ENCODE data around the gene UBA1.

UBA1 gene

GRCh38 chrX:47214435-47215077 lies 20.9 kb downstream of the UBA1 start:
- no peak for DNase-seq

DNA sequence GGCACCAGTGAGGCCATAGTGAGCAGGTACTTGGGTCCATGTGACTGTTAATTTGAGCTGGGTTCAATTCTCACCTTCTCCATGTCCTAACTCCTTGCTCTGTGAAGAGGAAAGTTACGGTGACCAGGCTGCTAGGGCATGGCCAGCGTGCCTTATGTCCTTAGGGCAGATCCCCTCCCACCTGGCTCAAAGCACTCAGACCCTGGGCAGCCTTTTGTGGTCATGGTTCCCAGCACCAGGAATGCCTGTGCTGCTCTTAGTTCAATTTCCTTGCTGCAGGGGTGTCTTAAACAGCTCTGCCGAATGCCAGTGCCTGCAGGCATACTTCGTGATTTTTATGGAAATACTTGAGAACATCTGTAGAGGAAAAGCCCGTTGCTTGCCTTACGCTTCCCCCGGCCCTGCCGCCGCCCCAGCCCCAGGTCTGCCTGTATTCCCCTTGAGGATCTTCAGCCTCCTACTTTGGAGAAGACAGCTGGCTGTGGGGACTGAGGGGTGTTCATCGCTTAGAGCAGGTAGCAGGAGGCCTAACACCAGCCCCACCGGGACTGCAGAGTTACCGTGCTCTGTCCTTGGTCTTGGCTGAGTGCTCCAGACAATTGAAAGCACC lies 21.8 kb downstream of the UBA1 start:
- no peak for DNase-seq

GRCh38 chrX:47216393-47216925 lies 22.8 kb downstream of the UBA1 start:
- DNase-seq, result no peak

DNA sequence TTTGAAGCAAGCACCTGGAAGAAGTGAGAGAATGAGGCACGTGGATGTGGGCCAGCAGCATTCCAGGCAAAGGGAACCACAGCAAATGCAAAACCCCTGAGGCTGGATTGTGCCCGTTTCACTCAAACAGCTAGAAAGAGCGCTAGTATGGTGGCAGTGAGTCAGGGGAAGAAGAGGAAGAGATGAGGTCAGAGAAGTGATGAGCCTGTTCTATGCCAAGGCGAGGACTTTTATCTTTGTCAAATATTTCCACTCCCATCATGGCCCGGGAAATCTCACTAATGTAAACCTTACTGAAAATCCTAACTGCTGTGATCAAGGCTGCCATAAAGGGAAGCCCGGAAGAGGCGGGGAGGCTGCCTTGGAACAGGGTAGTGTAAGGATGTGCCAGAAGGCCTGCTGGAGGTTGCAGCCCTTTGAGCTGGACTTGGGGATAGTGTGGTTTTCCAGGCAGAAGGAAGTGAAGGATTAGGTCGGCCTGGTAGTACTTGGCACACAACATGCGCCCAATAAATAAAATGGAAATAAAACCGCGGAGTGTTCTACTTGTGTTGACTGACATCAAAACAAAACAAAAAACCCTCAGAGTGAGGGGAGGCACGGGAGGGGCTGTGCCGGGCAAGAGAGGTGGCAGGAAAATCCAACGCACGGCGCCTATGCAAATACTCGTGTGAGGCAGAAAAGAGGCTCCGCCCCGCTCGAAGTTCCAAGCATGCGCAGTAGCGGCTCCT lies 23.7 kb downstream of the UBA1 start:
- peak; percentile 27 to 62 (median 47) for DNase-seq

DNA sequence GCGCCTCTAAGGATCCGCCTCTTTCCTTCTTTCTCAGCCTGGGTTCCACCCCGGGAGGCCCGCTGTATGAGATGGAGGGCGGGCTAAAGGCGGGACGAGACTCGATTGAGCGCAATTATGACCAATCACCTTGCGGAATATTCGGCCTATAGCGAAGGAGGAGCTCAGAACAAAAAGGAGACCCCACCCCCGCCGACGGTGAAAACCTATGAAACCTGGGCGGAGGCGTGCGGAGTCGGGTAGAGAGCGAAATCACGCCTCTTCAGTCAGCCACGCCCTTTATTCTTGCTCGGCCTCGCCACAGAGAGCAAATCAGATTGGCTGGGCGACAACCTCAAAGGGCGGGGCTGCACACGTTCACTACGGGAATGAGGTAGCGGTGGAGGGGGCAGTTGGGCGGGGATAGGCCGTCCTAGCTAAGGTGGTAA lies 24.2 kb downstream of the UBA1 start:
- DNase-seq, result peak; percentile 96 to 98 (median 96)

DNA sequence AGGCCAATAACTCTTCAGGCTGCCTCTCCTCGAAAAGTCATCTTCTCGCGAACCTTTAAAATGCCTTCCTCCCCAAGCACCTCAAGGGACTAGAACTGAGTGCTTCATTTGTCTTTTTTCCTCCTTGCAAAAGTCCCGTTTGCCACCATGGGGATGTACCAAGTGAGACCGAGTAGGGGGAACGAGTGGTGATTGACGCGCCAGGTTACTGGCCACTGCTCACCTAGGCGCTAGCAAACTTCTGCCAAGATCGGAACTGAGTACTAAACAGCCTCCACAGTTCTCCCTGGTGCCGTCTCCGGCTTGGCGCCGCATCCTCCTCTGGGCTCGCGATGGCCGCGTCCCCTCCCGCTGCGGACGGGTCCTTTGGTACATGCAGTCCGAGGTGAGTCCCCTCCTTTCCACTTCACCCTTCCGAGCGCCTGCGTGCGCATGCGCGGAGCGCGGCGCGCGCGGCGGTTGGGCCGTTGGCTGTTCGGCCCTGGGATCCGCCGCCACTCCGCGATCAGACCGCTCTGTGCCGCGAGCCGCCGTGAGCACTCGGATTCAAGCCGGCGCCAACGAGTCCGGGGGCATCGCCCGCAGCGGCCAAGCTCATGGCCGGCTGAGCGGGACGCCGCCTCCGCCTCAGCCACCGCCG lies 24.8 kb downstream of the UBA1 start, which contains the start of gene CDK16:
CDK16 (plus strand) TSS at position 402 of the 640 bp plus-strand sequence. CDS start 4,877 bp downstream, outside the sequence.
- DNase-seq, result peak; percentile 74 to 89 (median 84)

DNA sequence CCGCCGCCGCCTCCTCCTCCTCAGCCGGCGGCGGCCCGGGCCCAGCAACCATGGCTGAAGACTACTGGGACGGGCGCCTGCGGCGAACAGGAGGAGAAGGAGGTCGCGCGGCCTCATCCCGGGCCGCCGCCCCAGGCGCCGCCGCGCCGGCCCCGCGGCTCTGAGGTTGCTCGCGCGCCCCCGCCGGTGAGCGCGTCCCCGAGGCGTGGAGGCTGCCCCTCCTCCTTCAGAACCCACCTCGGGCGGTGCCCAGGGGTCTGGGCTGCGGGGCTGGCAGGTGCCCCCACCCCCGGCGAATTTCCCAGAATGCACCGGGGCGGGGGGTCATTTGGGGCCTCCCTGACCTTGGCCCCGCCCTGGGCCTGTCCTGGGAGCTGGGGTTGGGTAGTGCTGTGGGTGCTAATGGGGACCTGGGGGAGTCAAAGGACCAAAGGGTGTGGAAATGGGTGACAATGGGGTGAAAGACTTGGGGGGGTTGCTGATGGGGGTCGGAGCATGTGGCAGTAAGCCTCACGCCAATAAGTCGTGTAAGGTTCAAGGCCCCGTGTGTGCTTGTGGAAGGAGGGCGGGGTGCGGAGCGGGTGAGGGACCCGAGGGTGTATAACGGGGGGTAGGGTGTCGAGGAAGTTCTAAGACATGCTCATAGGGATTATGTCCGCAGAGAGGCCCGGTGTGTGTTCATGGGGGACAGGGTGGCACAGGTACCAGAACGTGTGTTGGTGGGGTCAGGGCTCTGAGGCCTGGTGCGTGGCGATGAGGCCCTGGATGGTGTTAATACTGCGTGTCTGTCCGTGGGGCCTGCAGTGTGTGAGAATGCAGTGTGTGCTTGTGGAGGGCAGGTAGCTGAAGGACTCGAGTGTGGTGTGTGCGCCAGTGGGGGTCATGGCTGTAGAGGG lies 25.5 kb downstream of the UBA1 start:
- peak; percentile 54 to 75 (median 64) for DNase-seq

DNA sequence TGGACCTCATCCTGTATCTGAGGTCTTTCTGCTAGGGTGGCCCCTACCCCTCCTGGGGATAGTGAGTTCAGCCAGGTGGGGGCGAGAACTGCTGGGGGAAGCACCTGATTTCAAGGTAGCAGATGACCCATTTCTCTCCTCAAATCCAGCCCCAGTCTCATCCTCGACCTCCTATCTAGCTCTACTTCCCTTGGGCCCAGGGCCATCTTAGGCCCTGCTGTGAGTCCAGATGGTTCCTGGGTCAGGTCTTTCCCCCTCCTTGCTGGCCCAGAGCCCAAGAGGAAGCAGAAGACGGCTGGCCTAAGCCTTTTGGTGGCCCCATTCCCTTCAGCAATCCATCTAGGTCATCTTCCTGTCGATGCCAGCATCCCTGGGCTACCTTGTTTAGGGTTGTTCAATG lies 28.1 kb downstream of the UBA1 start:
- peak in 1 of 4 experiments; percentile 13 for DNase-seq

GRCh38 chrX:47222751-47223350 lies 29.2 kb downstream of the UBA1 start:
- DNase-seq, result no peak

DNA sequence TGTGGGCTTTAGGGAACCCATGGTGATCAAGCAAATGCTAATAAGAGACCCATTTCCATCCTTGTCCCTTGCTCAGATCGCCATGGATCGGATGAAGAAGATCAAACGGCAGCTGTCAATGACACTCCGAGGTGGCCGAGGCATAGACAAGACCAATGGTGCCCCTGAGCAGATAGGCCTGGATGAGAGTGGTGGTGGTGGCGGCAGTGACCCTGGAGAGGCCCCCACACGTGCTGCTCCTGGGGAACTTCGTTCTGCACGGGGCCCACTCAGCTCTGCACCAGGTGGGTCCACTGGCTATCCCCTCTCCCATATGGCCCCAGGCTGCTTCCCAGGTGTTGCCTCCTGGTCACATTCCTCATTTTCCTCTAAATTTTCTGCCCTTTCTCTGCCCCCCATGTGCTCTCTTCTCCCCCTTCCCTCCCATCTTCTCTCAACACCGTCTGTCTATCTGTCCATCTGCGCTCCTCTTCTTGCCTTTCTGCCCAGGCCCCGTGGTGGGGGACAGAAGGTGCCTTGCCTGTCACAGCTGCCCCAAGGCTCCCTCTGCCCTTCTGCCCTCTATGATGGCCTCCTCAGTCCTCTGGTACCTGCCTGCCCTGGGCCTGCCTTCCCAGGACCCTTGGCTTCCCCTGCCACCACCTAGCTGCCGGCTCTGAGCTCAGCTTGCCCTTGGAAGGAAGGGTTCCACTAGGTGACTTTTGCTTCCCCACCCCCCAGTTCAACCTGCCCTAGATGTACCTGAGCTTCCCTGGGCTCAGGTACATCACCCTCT lies 30.0 kb downstream of the UBA1 start:
- DNase-seq, result no peak

GRCh38 chrX:47224266-47224895 lies 30.8 kb downstream of the UBA1 start:
- no peak for DNase-seq

DNA sequence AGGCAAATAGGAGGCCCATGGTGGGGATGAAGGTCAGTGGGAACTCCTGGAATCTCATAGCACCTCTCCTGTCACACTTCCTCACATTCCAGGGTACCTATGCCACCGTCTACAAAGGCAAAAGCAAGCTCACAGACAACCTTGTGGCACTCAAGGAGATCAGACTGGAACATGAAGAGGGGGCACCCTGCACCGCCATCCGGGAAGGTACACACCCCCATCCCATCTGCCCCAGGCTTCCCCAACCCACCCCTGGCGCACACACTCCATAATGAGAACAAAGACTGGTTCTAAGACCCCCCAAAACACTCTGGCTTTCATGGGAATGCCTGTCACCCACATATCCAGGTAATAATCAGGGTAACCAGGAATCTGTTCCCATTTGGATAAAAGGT lies 31.3 kb downstream of the UBA1 start:
- no peak for DNase-seq

GRCh38 chrX:47226071-47226470 lies 32.4 kb downstream of the UBA1 start:
- DNase-seq, result no peak

GRCh38 chrX:47226531-47227333 lies 33.1 kb downstream of the UBA1 start:
- DNase-seq, result no peak

DNA sequence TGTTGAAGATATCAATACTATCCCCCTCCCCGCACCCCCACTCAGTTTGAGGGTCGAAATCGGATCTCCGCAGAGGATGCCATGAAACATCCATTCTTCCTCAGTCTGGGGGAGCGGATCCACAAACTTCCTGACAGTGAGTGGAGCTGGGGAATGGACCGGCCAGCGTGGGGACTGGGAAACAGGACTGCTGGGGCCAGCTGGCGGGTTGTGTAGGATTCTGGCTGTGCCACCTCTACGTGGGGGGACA lies 33.6 kb downstream of the UBA1 start:
- no peak for DNase-seq

DNA sequence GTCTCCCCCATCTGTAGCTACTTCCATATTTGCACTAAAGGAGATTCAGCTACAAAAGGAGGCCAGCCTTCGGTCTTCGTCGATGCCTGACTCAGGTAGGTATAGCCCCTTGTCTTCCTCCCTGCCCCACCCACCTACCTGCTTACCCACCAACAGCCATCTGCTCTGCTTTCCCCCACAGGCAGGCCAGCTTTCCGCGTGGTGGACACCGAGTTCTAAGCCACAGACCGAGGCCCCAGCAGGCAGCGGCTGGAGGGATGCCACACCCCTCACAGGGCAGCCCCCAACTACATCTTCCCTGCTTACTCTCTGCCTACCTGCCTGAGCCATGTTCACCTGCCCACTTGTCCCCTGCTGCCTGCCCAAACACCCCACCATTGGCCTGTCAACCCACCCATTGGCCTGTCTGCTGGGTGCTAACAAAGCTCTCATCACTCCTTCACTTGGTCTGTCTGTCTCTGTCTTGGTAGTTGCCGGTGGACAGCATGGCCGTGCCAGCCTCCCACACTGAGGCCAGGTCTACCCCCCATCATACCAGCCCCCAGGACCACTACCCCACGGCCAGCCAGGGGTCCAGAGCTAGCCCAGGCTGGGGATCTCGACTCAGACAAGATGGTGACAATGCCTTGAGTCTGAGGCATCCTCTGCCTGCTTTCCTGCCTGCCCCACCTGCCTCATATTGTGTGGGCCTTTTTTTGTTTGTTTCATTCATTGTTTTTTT lies 35.1 kb downstream of the UBA1 start:
- no peak for DNase-seq

DNA sequence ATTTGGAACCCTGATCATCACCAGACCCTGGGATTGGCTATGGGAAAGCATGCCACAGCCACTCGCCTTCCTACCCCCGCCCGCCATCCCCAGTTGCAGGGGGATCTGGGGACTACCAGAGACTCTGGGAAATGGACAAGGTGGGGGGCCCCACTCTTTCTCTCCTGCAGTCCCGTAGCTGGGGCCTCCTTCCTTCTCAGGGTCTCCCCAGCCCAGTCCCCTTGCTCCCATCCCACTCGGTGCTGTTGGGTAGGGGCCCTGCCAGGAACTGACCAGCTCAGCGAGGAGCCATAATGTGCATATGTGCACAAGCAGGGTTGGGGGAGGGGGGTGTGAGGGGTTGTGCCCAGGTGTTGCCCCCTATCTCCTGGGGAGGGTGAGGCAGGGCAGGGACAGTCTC lies 35.8 kb downstream of the UBA1 start:
- no peak for DNase-seq

DNA sequence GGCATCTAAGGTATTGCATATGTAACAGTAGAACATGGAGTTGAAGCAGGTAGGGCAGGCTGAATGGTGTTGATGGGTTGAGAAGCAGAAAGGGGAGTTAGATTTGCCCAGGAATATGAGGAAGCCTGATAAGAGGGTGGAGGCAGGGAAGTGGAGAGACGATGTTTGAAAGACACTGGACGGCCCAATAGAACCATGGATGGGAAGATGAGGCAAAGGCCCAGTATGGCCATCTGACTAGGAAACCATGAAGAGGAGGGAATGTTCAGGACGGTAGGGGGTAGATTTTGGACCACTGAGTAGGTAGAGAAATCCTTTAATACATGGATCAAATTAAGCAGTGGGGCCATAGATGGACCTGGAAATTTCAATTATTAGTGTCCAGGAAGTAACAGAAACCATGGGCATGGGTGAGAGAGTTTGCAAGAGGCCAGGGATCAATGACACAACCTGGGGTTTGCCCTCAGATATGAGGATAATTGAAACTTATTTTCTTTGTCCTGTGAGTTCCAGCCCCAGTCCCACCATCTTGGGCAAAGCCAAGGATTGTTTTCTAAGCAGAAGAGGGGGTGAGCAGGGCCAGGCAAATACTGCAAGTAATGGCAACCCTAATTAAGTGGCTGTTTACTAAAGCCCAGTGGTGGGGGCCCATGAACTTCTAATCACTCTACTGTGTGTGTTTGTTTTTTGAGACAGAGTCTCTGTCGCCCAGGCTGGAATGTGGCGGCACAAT lies 36.7 kb downstream of the UBA1 start:
- DNase-seq, result no peak
